ENCODE results near the gene PFDN2. TPM values are rescaled to one million over a fixed set of nuclear protein-coding genes. Genes with fewer than 3 reads are reported as not detected.
"Not testable (repeated sequence)": the region's sequence is repeated elsewhere in the genome, so short reads cannot be mapped to it uniquely, and the experiment has no call there.

The PFDN2 gene
- total RNA-seq, 2 experiments from 2014 or later: 141 to 148 TPM

DNA sequence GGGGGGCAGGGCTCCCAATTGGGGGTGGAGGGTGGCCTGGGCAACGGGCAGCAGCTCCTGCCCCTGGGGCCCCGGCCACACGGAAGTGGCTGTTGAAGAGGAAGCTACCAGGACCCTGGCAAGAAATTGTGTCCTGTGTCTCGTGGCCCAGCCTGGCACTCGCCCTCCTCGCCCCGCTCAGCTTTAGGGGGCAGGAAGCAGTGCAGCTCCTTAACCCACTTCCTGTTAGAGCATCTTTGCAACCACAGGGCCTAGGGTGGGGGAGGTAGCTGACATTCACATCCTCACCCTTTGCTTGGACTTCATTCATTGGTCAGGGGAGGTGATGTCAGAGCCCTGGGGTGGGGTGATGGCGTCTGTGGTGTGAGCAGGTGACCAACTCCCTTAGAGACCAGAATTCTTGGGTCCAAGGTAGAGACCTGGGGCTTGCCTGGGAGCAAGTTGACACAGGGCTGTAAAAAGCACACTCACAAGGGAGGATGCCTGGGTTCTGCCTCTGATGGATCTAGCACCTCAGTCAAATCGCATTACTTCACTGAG, 48.0 kb downstream of the PFDN2 start, which contains the start of gene ARHGAP30:
Gene ARHGAP30 (minus strand): TSS at position 161 of the 540 bp plus-strand sequence. CDS start 267 bp downstream, outside the sequence.
- peaks cover 53% of the 10 kb centered on the region for H3K4me1 Mint-ChIP-seq
- DNase-seq: peak; percentile 83
- H3K36me3 Mint-ChIP-seq: peaks cover 30% of the 10 kb centered on the region
- no peaks in the 10 kb centered on the region for H3K27me3 Mint-ChIP-seq
- peak within 1 kb of the TSS; percentile 96 for H3K27ac Mint-ChIP-seq
- H3K4me3 Mint-ChIP-seq: peak within 1 kb of the TSS; percentile 95
- H3K9me3 Mint-ChIP-seq: peaks cover 3% of the 10 kb centered on the region

GRCh38 chr1:161069241-161069640, 48.6 kb downstream of the PFDN2 start:
- Mint-ChIP-seq H3K4me3 (peak overlapping the region; percentile 95), H3K36me3 (peaks cover 35% of the 10 kb centered on the region), H3K27ac (peak overlapping the region; percentile 96), H3K4me1 (peaks cover 58% of the 10 kb centered on the region), H3K27me3 (no peaks in the 10 kb centered on the region), H3K9me3 (peaks cover 3% of the 10 kb centered on the region)
- DNase-seq: no peak

DNA sequence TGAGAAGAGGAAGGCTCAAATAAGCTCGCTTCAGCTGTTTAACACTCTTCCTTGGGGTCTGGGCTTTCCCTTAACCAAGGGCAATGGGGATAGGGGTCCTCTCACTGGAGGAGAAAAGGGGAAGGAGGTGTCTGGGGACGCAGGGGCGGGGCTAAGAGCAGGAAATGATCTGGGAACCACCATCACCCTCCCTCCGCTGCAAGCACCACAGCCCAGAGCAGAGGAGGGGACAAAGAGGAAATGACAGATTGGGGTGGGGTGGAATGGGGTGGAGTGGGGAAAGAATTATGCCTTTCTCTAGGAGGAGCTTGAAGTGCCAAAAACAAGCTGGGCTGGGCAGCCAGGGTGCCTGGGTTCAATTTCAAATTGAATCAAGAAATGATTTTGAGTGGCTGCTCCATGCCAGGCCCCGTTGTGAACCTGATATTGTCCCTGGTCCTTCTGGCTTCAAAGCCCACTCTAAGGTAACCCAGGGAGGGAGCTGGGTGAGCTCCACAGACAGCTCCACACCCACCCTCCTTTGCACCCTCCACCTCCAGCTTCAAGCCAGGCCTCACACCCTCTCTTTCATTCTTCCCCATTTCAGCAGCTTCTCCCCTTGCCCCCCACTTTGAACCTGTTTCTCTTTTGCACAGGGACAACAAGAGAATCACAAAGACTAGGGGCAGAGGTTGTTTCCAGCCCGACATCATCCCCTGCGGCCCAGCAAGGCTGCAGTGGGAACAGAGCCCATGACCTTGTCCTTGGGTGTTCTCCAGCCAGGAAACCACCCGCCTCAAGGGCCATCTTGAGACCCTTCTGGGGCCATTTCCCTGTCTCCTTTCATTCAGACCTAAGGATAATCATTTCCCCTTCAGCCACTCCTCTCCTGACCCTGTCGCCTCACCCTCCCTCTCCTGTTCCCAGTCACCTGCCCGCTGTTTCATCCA, 49.3 kb downstream of the PFDN2 start:
- Mint-ChIP-seq H3K27ac (peak overlapping the region; percentile 96), H3K4me1 (peaks cover 64% of the 10 kb centered on the region), H3K9me3 (peaks cover 3% of the 10 kb centered on the region), H3K36me3 (peaks cover 41% of the 10 kb centered on the region), H3K4me3 (peak overlapping the region; percentile 95), H3K27me3 (no peaks in the 10 kb centered on the region)
- DNase-seq: peak; percentile 87

GRCh38 chr1:161066694-161067093, 51.1 kb downstream of the PFDN2 start:
- peak overlapping the region; percentile 95 for H3K4me3 Mint-ChIP-seq
- H3K36me3 Mint-ChIP-seq: peaks cover 58% of the 10 kb centered on the region
- H3K9me3 Mint-ChIP-seq: peaks cover 3% of the 10 kb centered on the region
- H3K27me3 Mint-ChIP-seq: no peaks in the 10 kb centered on the region
- peak overlapping the region; percentile 96 for H3K27ac Mint-ChIP-seq
- DNase-seq: no peak
- H3K4me1 Mint-ChIP-seq: peaks cover 70% of the 10 kb centered on the region

GRCh38 chr1:161065681-161066080, 52.2 kb downstream of the PFDN2 start:
- H3K36me3 Mint-ChIP-seq: peaks cover 65% of the 10 kb centered on the region
- peak overlapping the region; percentile 25 for H3K4me3 Mint-ChIP-seq
- peaks cover 68% of the 10 kb centered on the region for H3K4me1 Mint-ChIP-seq
- not testable (repeated sequence) for H3K27ac Mint-ChIP-seq, DNase-seq, H3K27me3 Mint-ChIP-seq, H3K9me3 Mint-ChIP-seq

DNA sequence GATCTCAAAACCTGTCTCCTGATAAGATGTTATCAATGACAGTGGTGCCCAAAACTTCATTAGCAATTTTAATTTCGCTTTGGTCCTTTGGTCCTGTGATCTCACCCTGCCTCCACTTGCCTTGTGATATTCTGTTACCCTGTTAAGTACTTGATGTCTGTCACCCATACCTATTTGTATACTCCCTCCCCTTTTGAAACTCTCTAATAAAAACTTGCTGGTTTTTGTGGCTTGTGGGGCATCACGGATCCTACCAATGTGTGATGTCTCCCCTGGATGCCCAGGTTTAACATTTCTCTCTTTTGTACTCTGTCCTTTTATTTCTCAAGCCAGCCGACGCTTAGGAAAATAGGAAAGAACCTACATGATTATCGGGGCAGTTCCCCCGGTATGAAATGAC, 53.9 kb downstream of the PFDN2 start:
- not testable (repeated sequence) for DNase-seq, H3K9me3 Mint-ChIP-seq, H3K27me3 Mint-ChIP-seq
- Mint-ChIP-seq H3K27ac (peak overlapping the region; percentile 64), H3K4me3 (peak overlapping the region; percentile 55), H3K36me3 (peaks cover 72% of the 10 kb centered on the region), H3K4me1 (peaks cover 74% of the 10 kb centered on the region)

GRCh38 chr1:161061419-161061818, 56.4 kb downstream of the PFDN2 start:
- peaks cover 61% of the 10 kb centered on the region for H3K4me1 Mint-ChIP-seq

GRCh38 chr1:161059293-161059692, 58.5 kb downstream of the PFDN2 start:
- Mint-ChIP-seq H3K27me3 (no peaks in the 10 kb centered on the region), H3K27ac (peak overlapping the region; percentile 82), H3K9me3 (no peaks in the 10 kb centered on the region), H3K36me3 (peaks cover 55% of the 10 kb centered on the region), H3K4me3 (no peak overlapping the region), H3K4me1 (peaks cover 47% of the 10 kb centered on the region)
- DNase-seq: no peak

More at GRCh38 chr1:161061419-161061818, 56.4 kb downstream of the PFDN2 start:
- Mint-ChIP-seq H3K4me3 (no peak overlapping the region), H3K9me3 (no peaks in the 10 kb centered on the region), H3K27ac (peak overlapping the region; percentile 82), H3K27me3 (no peaks in the 10 kb centered on the region), H3K36me3 (peaks cover 56% of the 10 kb centered on the region)
- no peak for DNase-seq

GRCh38 chr1:161054805-161055204, 63.0 kb downstream of the PFDN2 start:
- Mint-ChIP-seq H3K4me1 (peaks cover 16% of the 10 kb centered on the region), H3K36me3 (peaks cover 40% of the 10 kb centered on the region), H3K9me3 (no peaks in the 10 kb centered on the region), H3K27ac (no peak overlapping the region), H3K27me3 (no peaks in the 10 kb centered on the region), H3K4me3 (no peak overlapping the region)
- no peak for DNase-seq

DNA sequence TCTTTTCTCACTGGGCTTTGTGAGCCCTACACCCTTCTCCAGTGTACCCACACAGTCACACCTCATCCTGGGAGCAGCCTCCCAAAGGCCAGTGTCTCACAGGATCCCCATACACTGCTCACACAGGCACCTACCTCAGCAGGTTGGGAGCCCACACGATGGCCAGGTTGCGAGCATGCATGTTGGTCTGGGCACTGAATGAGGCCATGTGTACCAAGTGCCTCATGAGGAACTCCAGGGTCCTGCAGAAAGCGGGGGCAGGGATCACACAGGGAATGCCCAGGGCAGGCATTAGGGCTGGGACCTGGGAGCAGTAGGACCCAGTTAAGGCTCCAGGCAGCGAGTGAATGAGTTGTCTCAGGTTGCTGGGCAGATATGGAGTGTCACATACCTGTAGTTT, 63.6 kb downstream of the PFDN2 start:
- H3K36me3 Mint-ChIP-seq: peaks cover 40% of the 10 kb centered on the region
- H3K4me1 Mint-ChIP-seq: peaks cover 11% of the 10 kb centered on the region
- DNase-seq: no peak
- H3K27ac Mint-ChIP-seq: peak overlapping the region; percentile 52
- no peaks in the 10 kb centered on the region for H3K9me3 Mint-ChIP-seq
- H3K4me3 Mint-ChIP-seq: no peak overlapping the region
- H3K27me3 Mint-ChIP-seq: no peaks in the 10 kb centered on the region

DNA sequence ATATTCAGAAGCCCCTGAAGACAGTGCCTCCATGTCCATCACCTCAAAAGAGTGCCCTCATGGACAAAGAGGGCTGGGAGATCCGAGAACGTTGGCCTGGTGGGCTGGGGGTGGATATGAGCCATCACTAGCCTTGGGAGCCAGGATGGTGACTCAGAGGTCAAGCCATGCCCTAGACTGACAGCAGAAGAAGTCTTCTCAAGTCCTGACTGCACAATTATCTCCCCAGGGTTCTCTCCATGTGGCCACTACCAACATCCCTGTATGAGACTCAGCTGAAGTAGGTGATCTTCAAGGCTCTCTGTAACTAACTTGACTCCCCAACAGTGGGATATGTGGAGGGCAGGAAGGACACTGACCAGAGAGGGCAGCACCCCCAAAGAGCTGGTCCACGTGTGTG, 64.9 kb downstream of the PFDN2 start:
- H3K4me3 Mint-ChIP-seq: no peak overlapping the region
- H3K36me3 Mint-ChIP-seq: peaks cover 49% of the 10 kb centered on the region
- H3K27me3 Mint-ChIP-seq: no peaks in the 10 kb centered on the region
- DNase-seq: no peak
- no peak overlapping the region for H3K27ac Mint-ChIP-seq
- peaks cover 12% of the 10 kb centered on the region for H3K4me1 Mint-ChIP-seq
- no peaks in the 10 kb centered on the region for H3K9me3 Mint-ChIP-seq

DNA sequence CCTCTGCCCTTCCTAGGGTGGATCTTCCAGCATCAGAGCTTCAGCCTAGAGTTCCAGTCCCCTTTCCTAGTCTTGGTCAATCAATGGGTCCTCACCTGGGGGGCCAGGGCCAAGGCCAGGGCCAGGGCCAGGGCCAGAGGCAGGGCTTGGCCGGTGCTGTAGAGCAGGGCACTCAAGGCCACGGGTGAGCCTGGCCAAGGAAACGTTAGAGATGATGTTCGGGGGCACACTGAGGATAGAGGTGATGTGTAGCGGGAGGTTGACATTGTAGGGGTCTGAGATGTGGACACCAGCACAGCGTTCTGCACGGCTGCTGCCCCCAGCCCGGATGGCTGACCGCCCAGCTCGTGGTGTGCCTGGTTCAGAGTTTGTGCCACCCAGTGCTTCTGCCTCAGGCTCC, 66.6 kb downstream of the PFDN2 start:
- H3K27me3 Mint-ChIP-seq: no peaks in the 10 kb centered on the region
- peaks cover 22% of the 10 kb centered on the region for H3K4me1 Mint-ChIP-seq
- H3K27ac Mint-ChIP-seq: no peak overlapping the region
- H3K36me3 Mint-ChIP-seq: peaks cover 54% of the 10 kb centered on the region
- H3K9me3 Mint-ChIP-seq: no peaks in the 10 kb centered on the region
- DNase-seq: no peak
- H3K4me3 Mint-ChIP-seq: no peak overlapping the region

Other genes with a start within 250 kb of the PFDN2 start
- gene ITLN1, start 232.9 kb downstream of the PFDN2 start, total RNA-seq: not detected
- not detected for gene ITLN2, start 163.2 kb downstream of the PFDN2 start, total RNA-seq
- gene F11R, start 96.9 kb downstream of the PFDN2 start, total RNA-seq: 10 to 100 TPM; 12.8 to 13.4 TPM
- gene TSTD1, start 79.1 kb downstream of the PFDN2 start, total RNA-seq: 10 to 100 TPM; 44.8 to 45.7 TPM
- gene USF1, start 72.1 kb downstream of the PFDN2 start, total RNA-seq: 10 to 100 TPM; 57.0 to 62.0 TPM
- gene ARHGAP30, start 48.1 kb downstream of the PFDN2 start, total RNA-seq: 100 to 1,000 TPM; 146 to 157 TPM
- under 1 TPM; 0.12 to 0.16 TPM for gene NECTIN4, start 28.5 kb downstream of the PFDN2 start, total RNA-seq
- under 1 TPM; 0.33 to 0.46 TPM for gene KLHDC9, start 19.7 kb downstream of the PFDN2 start, total RNA-seq
- gene NIT1, start 68 bp upstream of the PFDN2 start, total RNA-seq: 10 to 100 TPM; 34.3 to 39.3 TPM
- 10 to 100 TPM; 37.4 to 38.7 TPM for gene DEDD, start 14.6 kb upstream of the PFDN2 start, total RNA-seq
- 10 to 100 TPM; 89.9 to 92.8 TPM for gene UFC1, start 35.9 kb upstream of the PFDN2 start, total RNA-seq
- 10 to 100 TPM; 24.2 to 25.4 TPM for gene USP21, start 41.5 kb upstream of the PFDN2 start, total RNA-seq
- gene PPOX, start 48.4 kb upstream of the PFDN2 start, total RNA-seq: 10 to 100 TPM; 20.1 to 20.8 TPM
- gene B4GALT3, start 59.5 kb upstream of the PFDN2 start, total RNA-seq: 10 to 100 TPM; 49.5 to 53.9 TPM
- 1 to 10 TPM; 2.5 to 3.8 TPM for gene ADAMTS4, start 81.0 kb upstream of the PFDN2 start, total RNA-seq
- 10 to 100 TPM; 87.7 to 95.8 TPM for gene NDUFS2, start 84.3 kb upstream of the PFDN2 start, total RNA-seq
- 1 to 10 TPM; 1.2 to 3.0 TPM for gene FCER1G, start 97.3 kb upstream of the PFDN2 start, total RNA-seq
- not detected for gene APOA2, start 105.6 kb upstream of the PFDN2 start, total RNA-seq
- gene TOMM40L, start 108.0 kb upstream of the PFDN2 start, total RNA-seq: 10 to 100 TPM; 26.3 to 26.4 TPM
- gene NR1I3, start 120.2 kb upstream of the PFDN2 start, total RNA-seq: not detected
- under 1 TPM; 0.39 to 0.80 TPM for gene PCP4L1, start 140.7 kb upstream of the PFDN2 start, total RNA-seq
- gene MPZ, start 191.9 kb upstream of the PFDN2 start, total RNA-seq: 1 to 10 TPM; 2.9 to 3.7 TPM
- gene SDHC, start 196.3 kb upstream of the PFDN2 start, total RNA-seq: 100 to 1,000 TPM; 187 to 192 TPM
- gene CFAP126, start 249.8 kb upstream of the PFDN2 start, total RNA-seq: not detected

Data from activated naive CD8-positive, alpha-beta T cell treated with anti-CD3 and anti-CD28 coated beads for 36 hours (primary cell).